Uterus (tissue), 4 donors: ENCODE data around the gene MFAP5. TPM values are rescaled to one million over a fixed set of nuclear protein-coding genes. Genes with fewer than 3 reads are reported as not detected.
A peak's percentile ranks its signal among the peaks of the same experiment; 100 is the strongest.

Source experiments
- DNase-seq, 2 donors: peaks; one replicate each; pipeline ENCODE4 v3.0.0-alpha.2; 2019 to 2020
- H3K27ac ChIP-seq, 2 donors: fragments of 200-600 bp; sonication (generic); 1 replicate in 1 of 2; 2 replicates in 1 of 2; pipeline ENCODE4 v1.5.1; 2016 to 2018
- H3K27me3 ChIP-seq, 2 donors: fragments of 200-600 bp; sonication (generic); one replicate each; pipeline ENCODE4 v1.5.1; 2018 to 2019; ENCODE audit warnings: control low read depth in 1 of 2
- H3K36me3 ChIP-seq, 2 donors: fragments of 200-600 bp; sonication (generic); one replicate each; pipeline ENCODE4 v1.5.1; 2019; ENCODE audit warnings: control low read depth in 1 of 2
- H3K4me1 ChIP-seq, 2 donors: fragments of 200-600 bp; sonication (generic); one replicate each; pipeline ENCODE4 v1.5.1; 2018 to 2019; ENCODE audit warnings: control low read depth in 1 of 2
- H3K4me3 ChIP-seq, 2 donors: fragments of 200-600 bp; sonication (generic); 1 replicate in 1 of 2; 2 replicates in 1 of 2; pipeline ENCODE4 v1.5.1; 2018 to 2019; ENCODE audit warnings: mild to moderate bottlenecking in 1 of 2
- H3K9me3 ChIP-seq, 2 donors: fragments of 200-600 bp; sonication (generic); one replicate each; pipeline ENCODE4 v1.5.1; 2019; ENCODE audit warnings: control low read depth in 1 of 2
- CTCF ChIP-seq, 4 experiments: fragments of 200-600 bp in 2 of 4; fragments of 450-650 bp in 2 of 4; sonication (generic) in 2 of 4; IDR thresholded peaks; one replicate each; pipeline ENCODE4 v1.5.1; 2016 to 2019; ENCODE audit warnings: antibody characterized with exemption in 4 of 4, mild to moderate bottlenecking in 2 of 4, moderate library complexity in 1 of 4
- POLR2A ChIP-seq, 2 donors: fragments of 450-650 bp; IDR thresholded peaks; one replicate each; pipeline ENCODE4 v1.6.1; 2016; ENCODE audit warnings: antibody characterized with exemption in 2 of 2, mild to moderate bottlenecking in 1 of 2, moderate library complexity in 1 of 2
- intact Hi-C: fragments of 100-400 bp; cut with DNase I; formaldehyde crosslinking; loops from one replicate; pipeline ENCODE4 v1.15.1; 2023; ENCODE audit warnings: low total_unique reads
- total RNA-seq, 4 donors: library from RNA; depleted of rRNA in 3 of 4; stranded (reverse); fragments of >200 nt in 3 of 4; gene quantifications; one replicate each; pipeline versions ENCODE4 v1.1.0 to v1.2.4, GENCODE V29; 2014 to 2023
- donor health status: DM: yes; HTN: yes; CAD: no.

Gene MFAP5
- total RNA-seq, 4 donors from 2014 or later: 36.8 to 259 (median 151) TPM

GRCh38 chr12:8676651-8677050 is 14.0 kb upstream of the MFAP5 start:
- intact Hi-C loops: loop anchor here (10.0 kb wide), 1 partner anchor 148 kb away; the partner anchor contains the start of gene A2ML1
- no peak for DNase-seq
- Histone ChIP-seq H3K4me3 (no peak overlapping the region), H3K36me3 (no peaks in the 10 kb centered on the region), H3K4me1 (no peaks in the 10 kb centered on the region), H3K27ac (no peak overlapping the region), H3K27me3 (no peaks in the 10 kb centered on the region), H3K9me3 (no peaks in the 10 kb centered on the region)
- TF ChIP-seq CTCF (IDR thresholded peaks at IDR 0.05) (no peak), POLR2A (IDR thresholded peaks at IDR 0.05) (no peak)

GRCh38 chr12:8675591-8676036 is 13.0 kb upstream of the MFAP5 start:
- Histone ChIP-seq H3K36me3 (no peaks in the 10 kb centered on the region), H3K4me3 (no peak overlapping the region), H3K9me3 (no peaks in the 10 kb centered on the region), H3K27ac (peak overlapping the region in 1 of 2 donors; percentile 1), H3K27me3 (no peaks in the 10 kb centered on the region), H3K4me1 (no peaks in the 10 kb centered on the region)
- TF ChIP-seq POLR2A (IDR thresholded peaks at IDR 0.05): no peak
- no peak for TF ChIP-seq CTCF (IDR thresholded peaks at IDR 0.05)
- no peak for DNase-seq
- intact Hi-C loops: loop anchor here (10.0 kb wide), 1 partner anchor 149 kb away; the partner anchor contains the start of gene A2ML1

- no peak for TF ChIP-seq POLR2A (IDR thresholded peaks at IDR 0.05)
- TF ChIP-seq CTCF (IDR thresholded peaks at IDR 0.05): no peak
- H3K27ac ChIP-seq: no peak overlapping the region
Observed at GRCh38 chr12:8672381-8672780, 9.8 kb upstream of the MFAP5 start.

GRCh38 chr12:8668441-8668840 is 5.8 kb upstream of the MFAP5 start:
- TF ChIP-seq POLR2A (IDR thresholded peaks at IDR 0.05) (no peak), CTCF (IDR thresholded peaks at IDR 0.05) (no peak)
- Histone ChIP-seq H3K9me3 (no peaks in the 10 kb centered on the region), H3K36me3 (no peaks in the 10 kb centered on the region), H3K4me3 (no peak overlapping the region), H3K4me1 (no peaks in the 10 kb centered on the region), H3K27ac (peak overlapping the region in 1 of 2 donors; percentile 33), H3K27me3 (no peaks in the 10 kb centered on the region)
- intact Hi-C loops: no loop called here
- DNase-seq: no peak

More at GRCh38 chr12:8672381-8672780, 9.8 kb upstream of the MFAP5 start:
- Histone ChIP-seq H3K27me3 (no peaks in the 10 kb centered on the region), H3K4me1 (no peaks in the 10 kb centered on the region), H3K36me3 (no peaks in the 10 kb centered on the region), H3K9me3 (no peaks in the 10 kb centered on the region), H3K4me3 (no peak overlapping the region)
- DNase-seq: no peak
- intact Hi-C loops: loop anchor here (10.0 kb wide), 1 partner anchor 152 kb away; the partner anchor contains the start of gene A2ML1

- Histone ChIP-seq H3K9me3 (no peaks in the 10 kb centered on the region), H3K36me3 (no peaks in the 10 kb centered on the region), H3K27me3 (no peaks in the 10 kb centered on the region), H3K4me3 (no peak overlapping the region), H3K4me1 (no peaks in the 10 kb centered on the region), H3K27ac (peak overlapping the region in 1 of 2 donors; percentile 89)
- no peak for DNase-seq
- intact Hi-C loops: no loop called here
- TF ChIP-seq POLR2A (IDR thresholded peaks at IDR 0.05): no peak
- TF ChIP-seq CTCF (IDR thresholded peaks at IDR 0.05): no peak
Observed at GRCh38 chr12:8667270-8667669, 4.6 kb upstream of the MFAP5 start.
